K562 (cell line): Measurements from ENCODE around the gene DPM1. TPM values are rescaled to one million over a fixed set of nuclear protein-coding genes. Genes with fewer than 3 reads are reported as not detected.

Experiments used
- CHD7 ChIP-seq: fragments of 200-600 bp; sonication (generic); IDR thresholded peaks from one replicate; pipeline ENCODE4 v1.6.1; 2012; ENCODE audit warnings: mild to moderate bottlenecking, low read depth, low read length, inconsistent platforms
- EP400 ChIP-seq: fragments of 450-650 bp; IDR thresholded peaks from 2 replicates; pipeline ENCODE4 v1.6.1; 2017; ENCODE audit warnings: antibody characterized with exemption, mild to moderate bottlenecking, moderate library complexity
- FOXP4 ChIP-seq: sonication (generic); formaldehyde crosslinking; IDR thresholded peaks from 2 replicates; pipeline ENCODE4 v1.8.0; 2022; ENCODE audit warnings: mild to moderate bottlenecking, missing genetic modification reagents, borderline replicate concordance
- HBP1 ChIP-seq: fragments of 450-650 bp; formaldehyde crosslinking; IDR thresholded peaks from 2 replicates; pipeline ENCODE4 v1.4.0; 2022; ENCODE audit warnings: missing genetic modification characterization
- ID3 ChIP-seq, 2 experiments: fragments of 250-450 bp in 1 of 2; fragments of 450-650 bp in 1 of 2; sonication (Bioruptor Pico) in 1 of 2; IDR thresholded peaks; 2 replicates each; pipeline versions ENCODE4 v1.6.1 to v1.8.0; 2016 to 2021; ENCODE audit warnings: mild to moderate bottlenecking in 2 of 2, moderate library complexity in 2 of 2, missing compliant biosample characterization in 1 of 2, missing genetic modification characterization in 1 of 2
- POU5F1 ChIP-seq: fragments of 150-350 bp; IDR thresholded peaks from 2 replicates; pipeline ENCODE4 v1.6.1; 2014; ENCODE audit warnings: borderline replicate concordance, low read length, low read depth, mild to moderate bottlenecking; ENCODE audit not compliant: partially characterized antibody
- RBBP5 ChIP-seq: fragments of 200-600 bp; sonication (generic); IDR thresholded peaks from 2 replicates; pipeline ENCODE4 v1.6.1; 2012; ENCODE audit warnings: borderline replicate concordance, mild to moderate bottlenecking, low read length, control low read depth, inconsistent platforms; ENCODE audit not compliant: insufficient read depth, poor library complexity, severe bottlenecking
- ZNF274 ChIP-seq: IDR thresholded peaks from 2 replicates; pipeline ENCODE4 v1.6.1; 2011; ENCODE audit warnings: low read depth, mild to moderate bottlenecking, low read length, moderate library complexity, borderline replicate concordance
- ZNF324 ChIP-seq: fragments of 250-450 bp; sonication (Bioruptor Pico); IDR thresholded peaks from 2 replicates; pipeline ENCODE4 v1.4.0; 2020; ENCODE audit warnings: mild to moderate bottlenecking
- polyA plus RNA-seq, 8 experiments: library from polyadenylated mRNA; depleted of rRNA in 4 of 8; stranded (reverse) in 5 of 8; unstranded in 3 of 8; fragments of >200 nt; fragmentation: Nextera tagmentation in 2 of 8; fragmentation: Illumina TruSeq in 1 of 8; extraction: Ambion mirVana in 2 of 8; extraction: Trizol in 1 of 8; gene quantifications; 2 replicates each; pipeline versions ENCODE4 v1.2.1 to v1.2.3, GENCODE V29; 2011 to 2014; ENCODE audit warnings: inconsistent platforms in 1 of 8, missing spikeins in 1 of 8
- total RNA-seq, 7 experiments: library from RNA; depleted of rRNA in 6 of 7; stranded (reverse); fragments of >200 nt in 6 of 7; fragmentation: Illumina TruSeq in 2 of 7; extraction: Trizol in 2 of 7; gene quantifications; 2 replicates each; pipeline versions ENCODE4 v1.2.1 to v1.2.3, GENCODE V29; 2011 to 2021; ENCODE audit warnings: low replicate concordance in 1 of 7

The DPM1 gene
- total and polyA plus RNA-seq, 9 of the 15 experiments (the other 6 are each of a cell fraction or from before 2014, with no cell fraction given): 75.2 to 190 (median 153) TPM

GRCh38 chr20:50929299-50930138 lies 28.8 kb downstream of the DPM1 start (continued):
- TF ChIP-seq POU5F1 (no peak), EP400 (peak; percentile 83), CHD7 (no peak), ZNF274 (no peak), HBP1 (no peak), FOXP4 (CRISPR knock-in tag) (no peak), RBBP5 (no peak), ZNF324 (CRISPR knock-in tag) (no peak), ID3 (CRISPR knock-in tag; IDR thresholded peaks at IDR 0.05) (no peak), ID3 (tag; IDR thresholded peaks at IDR 0.05) (no peak)
